ENCODE measurements around the gene PSD2. TPM values are rescaled to one million over a fixed set of nuclear protein-coding genes. Genes with fewer than 3 reads are reported as not detected.

The PSD2 gene
- total and polyA plus RNA-seq, 2 of the 13 experiments (the other 11 are each of a cell fraction or from before 2014, with no cell fraction given): 0.07 TPM; not detected in 1

GRCh38 chr5:139787568-139788293 is 7.9 kb upstream of the PSD2 start (continued):
- TF ChIP-seq ARID2 (CRISPR knock-in tag; IDR thresholded peaks at IDR 0.05; ENCODE audit: borderline replicate concordance) (no peak), ZNF20 (CRISPR knock-in tag; IDR thresholded peaks at IDR 0.05) (no peak), ZNF18 (CRISPR knock-in tag; IDR thresholded peaks at IDR 0.05; ENCODE audit: insufficient replicate concordance) (no peak), RFXANK (CRISPR knock-in tag; IDR thresholded peaks at IDR 0.05) (no peak), ZNF775 (CRISPR knock-in tag; IDR thresholded peaks at IDR 0.05; ENCODE audit: borderline replicate concordance) (no peak), ZNF619 (CRISPR knock-in tag; IDR thresholded peaks at IDR 0.05) (peak; percentile 63; the same call in 1 of the 2 replicates), ATF4 (CRISPR knock-in tag; IDR thresholded peaks at IDR 0.05) (no peak; a peak in 1 of 4 replicates), ZNF839 (CRISPR knock-in tag; IDR thresholded peaks at IDR 0.05; ENCODE audit: borderline replicate concordance) (no peak), KLF16 (CRISPR knock-in tag; IDR thresholded peaks at IDR 0.05) (0 out of 4 replicates have a peak, but pooled peaks of 1 of the 2 experiments have one; percentile 30), POLR2G (IDR thresholded peaks at IDR 0.05; ENCODE audit: low read depth, low read length) (no peak), ZNF660 (CRISPR knock-in tag; IDR thresholded peaks at IDR 0.05; ENCODE audit: borderline replicate concordance, low read depth) (no peak), MAFG (CRISPR knock-in tag; IDR thresholded peaks at IDR 0.05) (no peak), DZIP1 (CRISPR knock-in tag; IDR thresholded peaks at IDR 0.05) (no peak), ZNF772 (CRISPR knock-in tag; IDR thresholded peaks at IDR 0.05) (0 out of 2 replicates have a peak, but pooled peaks have one; percentile 43), ZNF264 (CRISPR knock-in tag; IDR thresholded peaks at IDR 0.05) (no peak), SP1 (IDR thresholded peaks at IDR 0.05) (no peak), SP1 (CRISPR knock-in tag; IDR thresholded peaks at IDR 0.05) (no peak), EED (CRISPR knock-in tag; IDR thresholded peaks at IDR 0.05) (no peak), SP2 (CRISPR knock-in tag; IDR thresholded peaks at IDR 0.05) (no peak), BCLAF1 (IDR thresholded peaks at IDR 0.05) (no peak), ZNF337 (CRISPR knock-in tag; IDR thresholded peaks at IDR 0.05; ENCODE audit: borderline replicate concordance, low read depth) (no peak), JUND (CRISPR knock-in tag; IDR thresholded peaks at IDR 0.05) (no peak), ZSCAN20 (CRISPR knock-in tag; IDR thresholded peaks at IDR 0.05; ENCODE audit: borderline replicate concordance) (no peak)

Data from HepG2 (cell line).